PC-9 (cell line): Measurements from ENCODE around the gene WASF1. TPM values are rescaled to one million over a fixed set of nuclear protein-coding genes. Genes with fewer than 3 reads are reported as not detected.
"Not testable (repeated sequence)": the region's sequence is repeated elsewhere in the genome, so short reads cannot be mapped to it uniquely, and the experiment has no call there.

Experiments used
- BruUV-seq: library from RNA; stranded (reverse); fragments of 400-500 nt; replicated peaks from 2 replicates; lab custom pipeline; 2021; lab: Mats Ljungman, UMichigan
- CTCF ChIA-PET: fragments of 300-600 bp; sonication (Branson Sonifier 250); formaldehyde crosslinking; loops from one replicate; lab custom pipeline; 2022; ENCODE audit warnings: antibody characterized with exemption; lab: Charles Lee
- POLR2A ChIA-PET: fragments of 300-600 bp; sonication (Branson Sonifier 250); formaldehyde crosslinking; loops from one replicate; lab custom pipeline; 2022; ENCODE audit warnings: antibody characterized with exemption; ENCODE audit not compliant: unreplicated experiment; lab: Charles Lee
- DNase-seq, 2 experiments: peaks; one replicate each; pipeline versions ENCODE4 v3.0.0 to v3.0.0-alpha.2; 2015 to 2022; ENCODE audit warnings: mixed read lengths in 1 of 2
- H2AFZ ChIP-seq: fragments of 200-600 bp; sonication (generic); 2 replicates; pipeline ENCODE4 v1.8.1; 2017; ENCODE audit warnings: antibody characterized with exemption
- H3F3A ChIP-seq: fragments of 200-600 bp; sonication (generic); 2 replicates; pipeline ENCODE4 v1.8.1; 2017; ENCODE audit warnings: antibody characterized with exemption, mild to moderate bottlenecking, low read depth; ENCODE audit not compliant: insufficient read depth
- H3K27ac ChIP-seq: fragments of 200-600 bp; sonication (generic); 2 replicates; pipeline ENCODE4 v1.6.1; 2016; ENCODE audit warnings: mixed run types
- H3K27me3 ChIP-seq: fragments of 200-600 bp; sonication (generic); 2 replicates; pipeline ENCODE4 v1.6.1; 2016; ENCODE audit warnings: low read depth, mixed run types; ENCODE audit not compliant: insufficient read depth
- H3K36me3 ChIP-seq: fragments of 200-600 bp; sonication (generic); 2 replicates; pipeline ENCODE4 v1.6.1; 2016; ENCODE audit warnings: low read depth, mixed run types
- H3K4me1 ChIP-seq: fragments of 200-600 bp; sonication (generic); replicated peaks from 2 replicates; pipeline ENCODE4 v1.6.1; 2016; ENCODE audit warnings: mixed run types; ENCODE audit not compliant: insufficient read depth
- H3K4me2 ChIP-seq: fragments of 200-600 bp; sonication (generic); 2 replicates; pipeline ENCODE4 v1.6.1; 2017; ENCODE audit warnings: mixed run types
- H3K4me3 ChIP-seq: fragments of 200-600 bp; sonication (generic); 2 replicates; pipeline ENCODE4 v1.6.1; 2016; ENCODE audit warnings: mixed run types
- H3K79me2 ChIP-seq: fragments of 200-600 bp; sonication (generic); 2 replicates; pipeline ENCODE4 v1.6.1; 2017; ENCODE audit warnings: low read depth, mixed run types
- H3K9me2 ChIP-seq: fragments of 200-600 bp; sonication (generic); 2 replicates; pipeline ENCODE4 v1.8.1; 2017; ENCODE audit warnings: mild to moderate bottlenecking; ENCODE audit not compliant: insufficient read depth
- H3K9me3 ChIP-seq: fragments of 200-600 bp; sonication (generic); 2 replicates; pipeline ENCODE4 v1.8.1; 2016; ENCODE audit warnings: low read depth; ENCODE audit not compliant: insufficient read depth
- H4K20me1 ChIP-seq: fragments of 200-600 bp; sonication (generic); 2 replicates; pipeline ENCODE4 v1.8.1; 2017; ENCODE audit not compliant: insufficient read depth
- CTCF ChIP-seq: fragments of 200-600 bp; sonication (generic); conservative IDR thresholded peaks from 2 replicates; pipeline ENCODE4 v1.6.1; 2017; ENCODE audit warnings: mixed run types, antibody characterized with exemption, mild to moderate bottlenecking, moderate library complexity
- EZH2 ChIP-seq: fragments of 200-600 bp; sonication (generic); IDR thresholded peaks from 2 replicates; pipeline ENCODE4 v1.8.0; 2017; ENCODE audit warnings: antibody characterized with exemption, low read depth
- intact Hi-C: fragments of 100-400 bp; cut with micrococcal nuclease; formaldehyde crosslinking; loops from one replicate; pipeline ENCODE4 v1.10.0; 2022; ENCODE audit not compliant: unreplicated experiment
- total RNA-seq: library from RNA; stranded (reverse); gene quantifications from 2 replicates; pipeline ENCODE4 v1.2.3, GENCODE V29; 2021

The WASF1 gene
- total RNA-seq, 1 experiment from 2014 or later: 17.0 TPM

DNA sequence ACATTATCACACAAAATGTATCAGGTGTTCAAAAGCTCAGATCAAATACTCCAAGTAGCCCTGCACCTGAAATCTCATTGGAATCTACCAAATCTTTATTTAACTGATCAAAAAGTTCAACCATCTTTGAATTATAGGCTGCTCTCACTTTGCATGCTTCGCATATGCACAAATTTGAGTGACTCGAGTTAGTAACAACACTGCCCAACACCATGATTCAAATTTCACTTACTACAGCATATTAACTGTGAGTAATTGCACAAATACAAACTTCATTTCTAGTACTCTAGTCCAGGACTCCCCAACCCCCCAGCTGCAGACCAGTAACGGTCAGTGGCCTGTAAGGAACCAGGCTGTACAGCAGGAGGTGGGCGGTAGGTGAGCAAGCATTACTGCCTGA lies 51.1 kb downstream of the WASF1 start:
- no peaks in the 10 kb centered on the region for H3K36me3 ChIP-seq
- CTCF ChIA-PET: no interaction called here
- H3K9me3 ChIP-seq: no peaks in the 10 kb centered on the region
- H3K27me3 ChIP-seq: no peaks in the 10 kb centered on the region
- H4K20me1 ChIP-seq: no peaks in the 10 kb centered on the region
- no peak for DNase-seq
- POLR2A ChIA-PET: no interaction called here
- H3K4me2 ChIP-seq: no peak overlapping the region
- intact Hi-C loops: no loop called here
- no TSS peak for BruUV-seq
- no peak overlapping the region for H3K4me3 ChIP-seq
- H3K27ac ChIP-seq: no peak overlapping the region
- no peaks in the 10 kb centered on the region for H3K9me2 ChIP-seq
- no peaks in the 10 kb centered on the region for H3F3A ChIP-seq
- H3K4me1 ChIP-seq: no peaks in the 10 kb centered on the region
- no peak overlapping the region for H2AFZ ChIP-seq
- TF ChIP-seq EZH2: no peak
- no peak for TF ChIP-seq CTCF
- H3K79me2 ChIP-seq: no peaks in the 10 kb centered on the region

DNA sequence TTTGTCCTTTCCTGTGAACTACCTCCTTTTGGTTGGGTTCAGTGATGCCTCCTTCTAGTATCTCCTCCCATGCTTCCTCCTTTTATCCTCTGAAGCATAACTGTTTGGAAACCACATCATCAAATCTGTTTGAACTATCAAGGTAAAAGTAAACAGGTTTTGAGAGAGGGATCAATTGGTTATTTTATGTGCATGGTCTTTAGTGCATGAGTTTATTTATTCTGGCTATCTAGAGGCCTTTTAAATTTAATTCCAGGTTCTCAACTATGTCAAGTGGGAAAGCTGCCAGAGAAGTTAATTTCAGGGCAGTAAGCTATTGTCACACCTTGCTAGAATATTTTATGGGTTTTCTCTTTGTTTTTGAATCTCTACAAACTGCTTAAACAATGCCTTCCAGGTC lies 54.1 kb downstream of the WASF1 start:
- no peak overlapping the region for H3K4me3 ChIP-seq
- no peaks in the 10 kb centered on the region for H3K4me1 ChIP-seq
- CTCF ChIA-PET: no interaction called here
- H3K9me2 ChIP-seq: no peaks in the 10 kb centered on the region
- no peaks in the 10 kb centered on the region for H4K20me1 ChIP-seq
- H3K79me2 ChIP-seq: no peaks in the 10 kb centered on the region
- intact Hi-C loops: no loop called here
- POLR2A ChIA-PET: no interaction called here
- BruUV-seq: no TSS peak
- no peak for DNase-seq
- H3K36me3 ChIP-seq: no peaks in the 10 kb centered on the region
- H3K9me3 ChIP-seq: no peaks in the 10 kb centered on the region
- no peaks in the 10 kb centered on the region for H3K27me3 ChIP-seq
- H3K27ac ChIP-seq: no peak overlapping the region
- no peak overlapping the region for H3K4me2 ChIP-seq
- no peak overlapping the region for H2AFZ ChIP-seq
- no peak for TF ChIP-seq CTCF
- no peak for TF ChIP-seq EZH2
- no peaks in the 10 kb centered on the region for H3F3A ChIP-seq

DNA sequence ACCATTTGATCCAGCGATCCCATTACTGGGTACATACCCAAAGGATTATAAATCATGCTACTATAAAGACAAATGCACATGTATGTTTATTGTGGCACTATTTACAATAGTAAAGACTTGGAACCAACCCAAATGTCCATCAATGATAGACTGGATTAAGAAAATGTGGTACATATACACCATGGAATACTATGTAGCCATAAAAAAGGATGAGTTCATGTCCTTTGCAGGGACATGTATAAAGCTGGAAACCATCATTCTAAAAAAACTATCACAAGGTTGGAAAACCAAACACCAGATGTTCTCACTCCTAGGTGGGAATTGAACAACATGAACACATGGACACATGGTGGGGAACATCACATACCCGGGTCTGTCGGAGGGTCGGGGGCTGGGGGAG lies 57.8 kb downstream of the WASF1 start:
- H3K36me3 ChIP-seq, H3K27ac ChIP-seq, H3K4me3 ChIP-seq, H3K9me3 ChIP-seq, H3F3A ChIP-seq, CTCF ChIA-PET, intact Hi-C loops, H2AFZ ChIP-seq, H3K27me3 ChIP-seq, POLR2A ChIA-PET, H3K9me2 ChIP-seq, H3K4me1 ChIP-seq, H3K79me2 ChIP-seq, DNase-seq, H4K20me1 ChIP-seq, H3K4me2 ChIP-seq, BruUV-seq: not testable (repeated sequence)

GRCh38 chr6:110116258-110116657 lies 63.2 kb downstream of the WASF1 start:
- no peaks in the 10 kb centered on the region; the same call in 1 of the 2 replicates for H3K9me3 ChIP-seq
- DNase-seq: no peak
- H3K79me2 ChIP-seq: no peaks in the 10 kb centered on the region
- intact Hi-C loops: no loop called here
- no peaks in the 10 kb centered on the region for H4K20me1 ChIP-seq
- TF ChIP-seq EZH2 (no peak), CTCF (no peak)
- H3K27ac ChIP-seq: no peak overlapping the region
- CTCF ChIA-PET: no interaction called here
- H3F3A ChIP-seq: no peaks in the 10 kb centered on the region
- no peak overlapping the region for H3K4me2 ChIP-seq
- H3K9me2 ChIP-seq: 0 out of 2 replicates have a peak, but pooled peaks cover 3% of the 10 kb centered on the region
- BruUV-seq: no TSS peak
- POLR2A ChIA-PET: no interaction called here
- no peaks in the 10 kb centered on the region for H3K27me3 ChIP-seq
- no peak overlapping the region for H2AFZ ChIP-seq
- no peaks in the 10 kb centered on the region for H3K4me1 ChIP-seq
- no peaks in the 10 kb centered on the region; the same call in 1 of the 2 replicates for H3K36me3 ChIP-seq
- no peak overlapping the region for H3K4me3 ChIP-seq
